ENCODE measurements around the gene NEDD4.
"Not testable (repeated sequence)": the region's sequence is repeated elsewhere in the genome, so short reads cannot be mapped to it uniquely, and the experiment has no call there.

The NEDD4 gene

GRCh38 chr15:55824857-55825613 is 168.4 kb downstream of the NEDD4 start:
- in situ Hi-C loops (cut with MboI; ENCODE audit: low sequenced_read_pairs, unreplicated experiment) = no loop called here
- TF ChIP-seq CTCF (IDR thresholded peaks at IDR 0.05; ENCODE audit: borderline replicate concordance, control extremely low read depth, extremely low read depth, insufficient read depth, missing control alignments) = no peak
- DNase-seq (ENCODE audit: low spot score) = no peak

- no peak for TF ChIP-seq CTCF (IDR thresholded peaks at IDR 0.05; ENCODE audit: borderline replicate concordance, control extremely low read depth, extremely low read depth, insufficient read depth, missing control alignments)
- no peak for DNase-seq (ENCODE audit: low spot score)
- in situ Hi-C loops (cut with MboI; ENCODE audit: low sequenced_read_pairs, unreplicated experiment) = no loop called here
These were observed 169.6 kb downstream of the NEDD4 start for GRCh38 chr15:55823699-55824340.

GRCh38 chr15:55823191-55823670 is 170.2 kb downstream of the NEDD4 start:
- DNase-seq (ENCODE audit: low spot score) = no peak
- in situ Hi-C loops (cut with MboI; ENCODE audit: low sequenced_read_pairs, unreplicated experiment) = no loop called here

GRCh38 chr15:55821740-55822139 is 171.7 kb downstream of the NEDD4 start:
- DNase-seq (ENCODE audit: low spot score); in situ Hi-C loops (cut with MboI; ENCODE audit: low sequenced_read_pairs, unreplicated experiment): not testable (repeated sequence)

More at GRCh38 chr15:55823191-55823670, 170.2 kb downstream of the NEDD4 start:
- TF ChIP-seq CTCF (IDR thresholded peaks at IDR 0.05; ENCODE audit: borderline replicate concordance, control extremely low read depth, extremely low read depth, insufficient read depth, missing control alignments) = no peak

GRCh38 chr15:55820043-55820442 is 173.4 kb downstream of the NEDD4 start:
- TF ChIP-seq CTCF (IDR thresholded peaks at IDR 0.05; ENCODE audit: borderline replicate concordance, control extremely low read depth, extremely low read depth, insufficient read depth, missing control alignments) = no peak
- no peak for DNase-seq (ENCODE audit: low spot score)
- in situ Hi-C loops (cut with MboI; ENCODE audit: low sequenced_read_pairs, unreplicated experiment) = no loop called here

GRCh38 chr15:55819397-55820034 is 173.9 kb downstream of the NEDD4 start:
- in situ Hi-C loops (cut with MboI; ENCODE audit: low sequenced_read_pairs, unreplicated experiment) = no loop called here
- no peak for DNase-seq (ENCODE audit: low spot score)
- TF ChIP-seq CTCF (IDR thresholded peaks at IDR 0.05; ENCODE audit: borderline replicate concordance, control extremely low read depth, extremely low read depth, insufficient read depth, missing control alignments) = no peak

- no peak for DNase-seq (ENCODE audit: low spot score)
- in situ Hi-C loops (cut with MboI; ENCODE audit: low sequenced_read_pairs, unreplicated experiment) = no loop called here
- TF ChIP-seq CTCF (IDR thresholded peaks at IDR 0.05; ENCODE audit: borderline replicate concordance, control extremely low read depth, extremely low read depth, insufficient read depth, missing control alignments) = no peak
These were observed 177.4 kb downstream of the NEDD4 start for GRCh38 chr15:55816017-55816416.

All from GM13976 (cell line).